Astrocyte (in vitro differentiated cells and primary cell): ENCODE measurements around the gene SLC39A3. TPM values are rescaled to one million over a fixed set of nuclear protein-coding genes. Genes with fewer than 3 reads are reported as not detected.

Source experiments
- DNase-seq: peaks from one replicate; pipeline ENCODE4 v3.0.0-alpha.2; 2010; ENCODE audit warnings: low read depth
- FAIRE-seq: peaks from 2 replicates; lab custom pipeline; 2011; peaks lifted over from hg19 to GRCh38; lab: Jason Lieb, UNC
- H2AFZ ChIP-seq: 2 replicates; pipeline ENCODE4 v1.6.0; 2012; ENCODE audit warnings: low read depth, low read length, inconsistent platforms
- H3K27ac ChIP-seq: 2 replicates; pipeline ENCODE4 v1.5.1; 2011; ENCODE audit warnings: low read depth, low read length, inconsistent platforms
- H3K27me3 ChIP-seq: 2 replicates; pipeline ENCODE4 v1.6.0; 2011; ENCODE audit warnings: low read length, inconsistent platforms; ENCODE audit not compliant: insufficient read depth
- H3K36me3 ChIP-seq: 2 replicates; pipeline ENCODE4 v1.5.1; 2011; ENCODE audit warnings: low read length, inconsistent platforms; ENCODE audit not compliant: insufficient read depth
- H3K4me1 ChIP-seq: 2 replicates; pipeline ENCODE4 v1.5.1; 2011; ENCODE audit warnings: low read length, inconsistent platforms; ENCODE audit not compliant: insufficient read depth
- H3K4me2 ChIP-seq: 2 replicates; pipeline ENCODE4 v1.6.0; 2012; ENCODE audit warnings: low read length, inconsistent platforms
- H3K4me3 ChIP-seq: 2 replicates; pipeline ENCODE4 v1.5.1; 2011; ENCODE audit warnings: low read depth, mild to moderate bottlenecking, low read length, inconsistent platforms; ENCODE audit not compliant: insufficient read depth
- H3K79me2 ChIP-seq: 2 replicates; pipeline ENCODE4 v1.6.0; 2012; ENCODE audit warnings: mild to moderate bottlenecking, low read length, inconsistent platforms; ENCODE audit not compliant: insufficient read depth
- H3K9ac ChIP-seq: 2 replicates; pipeline ENCODE4 v1.6.0; 2012; ENCODE audit warnings: mild to moderate bottlenecking, low read length, inconsistent platforms
- H3K9me3 ChIP-seq: 2 replicates; pipeline ENCODE4 v1.5.1; 2012; ENCODE audit warnings: low read depth, mild to moderate bottlenecking, low read length, inconsistent platforms; ENCODE audit not compliant: insufficient read depth
- H4K20me1 ChIP-seq: 2 replicates; pipeline ENCODE4 v1.6.0; 2012; ENCODE audit warnings: low read length, inconsistent platforms; ENCODE audit not compliant: insufficient read depth
- H3K27ac Mint-ChIP-seq: one replicate; pipeline ENCODE4 v1.8.0; 2021; ENCODE audit warnings: mild to moderate bottlenecking, mixed read lengths; ENCODE audit not compliant: unreplicated experiment
- H3K27me3 Mint-ChIP-seq: one replicate; pipeline ENCODE4 v1.8.0; 2021; ENCODE audit warnings: low read depth, mixed read lengths; ENCODE audit not compliant: unreplicated experiment
- H3K36me3 Mint-ChIP-seq: one replicate; pipeline ENCODE4 v1.8.0; 2021; ENCODE audit warnings: low read depth, mixed read lengths; ENCODE audit not compliant: unreplicated experiment
- H3K4me1 Mint-ChIP-seq: one replicate; pipeline ENCODE4 v1.8.0; 2021; ENCODE audit warnings: low read depth, mixed read lengths; ENCODE audit not compliant: unreplicated experiment
- H3K4me3 Mint-ChIP-seq: one replicate; pipeline ENCODE4 v1.8.0; 2021; ENCODE audit warnings: mild to moderate bottlenecking, moderate library complexity, mixed read lengths; ENCODE audit not compliant: unreplicated experiment
- H3K9me3 Mint-ChIP-seq: one replicate; pipeline ENCODE4 v1.8.0; 2021; ENCODE audit warnings: mild to moderate bottlenecking, mixed read lengths; ENCODE audit not compliant: unreplicated experiment
- EZH2 ChIP-seq: IDR thresholded peaks from 2 replicates; pipeline ENCODE4 v1.6.1; 2012; ENCODE audit warnings: mild to moderate bottlenecking, low read length, inconsistent platforms; ENCODE audit not compliant: insufficient read depth
- total RNA-seq: library from RNA; stranded (reverse); gene quantifications from 2 replicates; pipeline ENCODE4 v1.2.1, GENCODE V29; 2021
- TF ChIP-seq, protein P1 (sequence below): IDR thresholded peaks from 2 replicates; pipeline ENCODE4 v1.5.1; 2011; ENCODE audit warnings: low read depth, mild to moderate bottlenecking, inconsistent platforms, low read length, moderate library complexity; ENCODE audit not compliant: insufficient read depth

Gene SLC39A3
- total RNA-seq, 1 donor from 2014 or later: 30.0 TPM

DNA sequence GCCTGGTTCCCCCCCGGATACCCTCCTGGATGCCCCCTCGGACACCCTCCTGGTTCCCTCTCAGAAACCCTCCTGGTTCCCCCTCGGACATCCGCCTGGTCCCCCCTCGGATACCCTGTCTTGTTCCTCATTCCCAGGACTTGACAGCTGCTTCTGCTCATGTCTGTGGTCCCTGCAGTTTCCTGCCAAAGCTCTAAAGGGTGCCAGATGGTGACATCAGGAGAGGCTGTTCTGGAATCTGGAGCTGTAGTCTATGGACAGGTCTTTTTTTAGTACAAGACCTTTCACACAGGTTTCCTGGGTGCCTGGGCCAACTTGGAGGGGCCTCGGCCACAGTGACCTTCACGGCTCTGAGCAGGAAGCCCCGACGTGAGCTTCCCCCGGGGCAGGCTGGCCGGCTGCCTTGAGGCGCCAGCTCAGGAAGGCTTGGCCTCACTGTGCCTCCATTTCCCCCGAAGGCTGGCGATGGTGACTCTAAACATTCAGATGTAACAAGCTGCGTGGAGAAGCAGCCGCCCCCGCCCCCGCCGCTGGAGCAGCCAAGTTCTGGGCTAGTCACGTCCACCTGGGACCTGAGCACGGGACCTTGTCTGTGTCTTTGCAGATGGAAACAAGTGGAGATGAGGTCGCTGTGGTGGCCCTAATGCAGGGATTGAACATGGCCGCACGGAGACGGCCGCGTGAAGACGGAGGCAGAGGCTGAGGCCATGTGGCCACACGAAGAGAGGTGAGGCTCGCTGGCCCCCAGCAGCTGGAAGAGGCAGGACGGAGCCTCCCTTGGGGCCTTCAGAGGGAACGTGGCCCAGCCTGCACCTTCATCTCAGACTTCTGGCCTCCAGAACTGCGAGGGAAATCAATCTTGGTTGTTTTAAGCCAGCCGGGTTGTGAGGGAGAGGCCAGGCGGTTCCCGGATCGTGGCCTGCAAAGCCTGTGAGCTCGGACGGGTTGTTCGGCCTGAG is 30.5 kb upstream of the SLC39A3 start:
- Histone ChIP-seq H3K4me3 (no peak overlapping the region), H3K36me3 (no peaks in the 10 kb centered on the region), H2AFZ (no peak overlapping the region), H3K4me2 (no peak overlapping the region), H3K27me3 (no peaks in the 10 kb centered on the region), H4K20me1 (peaks cover 67% of the 10 kb centered on the region), H3K9me3 (no peaks in the 10 kb centered on the region), H3K27ac (no peak overlapping the region), H3K9ac (no peak overlapping the region), H3K79me2 (peaks cover 68% of the 10 kb centered on the region), H3K4me1 (peaks cover 1% of the 10 kb centered on the region)
- peaks cover 8% of the 10 kb centered on the region for H3K4me1 Mint-ChIP-seq
- no peak overlapping the region for H3K27ac Mint-ChIP-seq
- TF ChIP-seq, protein P1, sequence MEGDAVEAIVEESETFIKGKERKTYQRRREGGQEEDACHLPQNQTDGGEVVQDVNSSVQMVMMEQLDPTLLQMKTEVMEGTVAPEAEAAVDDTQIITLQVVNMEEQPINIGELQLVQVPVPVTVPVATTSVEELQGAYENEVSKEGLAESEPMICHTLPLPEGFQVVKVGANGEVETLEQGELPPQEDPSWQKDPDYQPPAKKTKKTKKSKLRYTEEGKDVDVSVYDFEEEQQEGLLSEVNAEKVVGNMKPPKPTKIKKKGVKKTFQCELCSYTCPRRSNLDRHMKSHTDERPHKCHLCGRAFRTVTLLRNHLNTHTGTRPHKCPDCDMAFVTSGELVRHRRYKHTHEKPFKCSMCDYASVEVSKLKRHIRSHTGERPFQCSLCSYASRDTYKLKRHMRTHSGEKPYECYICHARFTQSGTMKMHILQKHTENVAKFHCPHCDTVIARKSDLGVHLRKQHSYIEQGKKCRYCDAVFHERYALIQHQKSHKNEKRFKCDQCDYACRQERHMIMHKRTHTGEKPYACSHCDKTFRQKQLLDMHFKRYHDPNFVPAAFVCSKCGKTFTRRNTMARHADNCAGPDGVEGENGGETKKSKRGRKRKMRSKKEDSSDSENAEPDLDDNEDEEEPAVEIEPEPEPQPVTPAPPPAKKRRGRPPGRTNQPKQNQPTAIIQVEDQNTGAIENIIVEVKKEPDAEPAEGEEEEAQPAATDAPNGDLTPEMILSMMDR: no peak
- no peak for TF ChIP-seq EZH2
- no peaks in the 10 kb centered on the region for H3K9me3 Mint-ChIP-seq
- DNase-seq (no peak), FAIRE-seq (no peak)
- H3K27me3 Mint-ChIP-seq: no peaks in the 10 kb centered on the region
- no peak overlapping the region for H3K4me3 Mint-ChIP-seq
- peaks cover 4% of the 10 kb centered on the region for H3K36me3 Mint-ChIP-seq

DNA sequence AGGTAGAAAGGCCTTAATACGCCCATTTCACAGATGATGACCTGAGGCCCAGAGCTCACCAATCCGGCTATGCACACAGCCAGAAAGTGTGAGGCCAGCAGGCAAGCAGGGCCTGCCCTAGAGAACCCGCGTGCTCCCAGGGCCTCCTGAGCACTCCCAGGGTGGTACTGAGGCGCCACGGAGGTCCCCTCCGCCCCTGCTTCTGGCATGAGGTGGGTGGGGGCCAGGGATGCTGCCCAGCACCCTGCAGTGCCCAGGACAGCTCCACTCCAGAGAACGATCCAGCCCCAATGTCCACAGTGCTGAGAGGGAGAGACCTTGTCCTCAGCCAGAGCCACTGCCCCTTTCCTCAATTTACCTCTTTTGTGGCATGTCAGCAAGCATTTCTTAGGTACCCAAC is 29.4 kb upstream of the SLC39A3 start:
- Histone ChIP-seq H3K79me2 (peaks cover 57% of the 10 kb centered on the region), H2AFZ (no peak overlapping the region), H4K20me1 (peaks cover 56% of the 10 kb centered on the region), H3K9me3 (no peaks in the 10 kb centered on the region), H3K27me3 (no peaks in the 10 kb centered on the region), H3K27ac (no peak overlapping the region), H3K4me2 (no peak overlapping the region), H3K36me3 (no peaks in the 10 kb centered on the region), H3K4me1 (no peaks in the 10 kb centered on the region), H3K9ac (no peak overlapping the region), H3K4me3 (no peak overlapping the region)
- TF ChIP-seq, protein P1: no peak
- TF ChIP-seq EZH2: no peak
- DNase-seq (no peak), FAIRE-seq (no peak)
- Mint-ChIP-seq H3K27me3 (no peaks in the 10 kb centered on the region), H3K27ac (no peak overlapping the region), H3K4me3 (no peak overlapping the region), H3K36me3 (peaks cover 4% of the 10 kb centered on the region), H3K9me3 (no peaks in the 10 kb centered on the region), H3K4me1 (peaks cover 4% of the 10 kb centered on the region)
